Measurements from ENCODE around the gene PTPRG. TPM values are rescaled to one million over a fixed set of nuclear protein-coding genes. Genes with fewer than 3 reads are reported as not detected.

Gene PTPRG
- total RNA-seq, 2 experiments from 2014 or later: 0.13 to 0.70 TPM

- POLR2A ChIA-PET: no interaction called here
These were observed 485.0 kb downstream of the PTPRG start for GRCh38 chr3:62046326-62046725.

GRCh38 chr3:62048577-62048976 lies 487.2 kb downstream of the PTPRG start:
- Histone ChIP-seq H3K4me1 (ENCODE audit: insufficient read depth, low read length, poor library complexity, severe bottlenecking) (no peaks in the 10 kb centered on the region), H4K20me1 (ENCODE audit: insufficient read depth, low read length) (no peaks in the 10 kb centered on the region), H3K9me3 (ENCODE audit: low read length) (no peaks in the 10 kb centered on the region), H3K9me2 (ENCODE audit: insufficient read depth, low read length) (no peaks in the 10 kb centered on the region), H3K36me3 (ENCODE audit: insufficient read depth, low read length) (no peaks in the 10 kb centered on the region), H3K4me3 (ENCODE audit: low read depth, low read length, poor library complexity, severe bottlenecking) (no peak overlapping the region), H3K27ac (ENCODE audit: low read depth, low read length, poor library complexity, severe bottlenecking) (no peak overlapping the region), H2AFZ (ENCODE audit: low read length) (no peak overlapping the region), H3K4me2 (ENCODE audit: low read length) (no peak overlapping the region), H3K79me2 (ENCODE audit: insufficient read depth, low read depth, low read length) (no peaks in the 10 kb centered on the region)
- no TSS peak for BruUV-seq (replicated peaks)
- intact Hi-C loops (cut with micrococcal nuclease; ENCODE audit: unreplicated experiment): no loop called here
- POLR2A ChIA-PET: no interaction called here
- CTCF ChIA-PET (ENCODE audit: unreplicated experiment): no interaction called here
- no peak for TF ChIP-seq EZH2phosphoT487 (IDR thresholded peaks at IDR 0.05; ENCODE audit: borderline replicate concordance, low read depth, low read length)
- no peak for TF ChIP-seq CTCF (conservative IDR thresholded peaks at IDR 0.05; ENCODE audit: low read length)
- DNase-seq (ENCODE audit: low spot score): no peak

More at GRCh38 chr3:62046326-62046725, 485.0 kb downstream of the PTPRG start:
- no peak overlapping the region for H3K4me3 ChIP-seq (ENCODE audit: low read depth, low read length, poor library complexity, severe bottlenecking)
- no peaks in the 10 kb centered on the region for H4K20me1 ChIP-seq (ENCODE audit: insufficient read depth, low read length)
- H3K9me3 ChIP-seq (ENCODE audit: low read length): no peaks in the 10 kb centered on the region
- H3K27ac ChIP-seq (ENCODE audit: low read depth, low read length, poor library complexity, severe bottlenecking): no peak overlapping the region
- H3K9me2 ChIP-seq (ENCODE audit: insufficient read depth, low read length): no peaks in the 10 kb centered on the region
- H3K36me3 ChIP-seq (ENCODE audit: insufficient read depth, low read length): no peaks in the 10 kb centered on the region
- TF ChIP-seq EZH2phosphoT487 (IDR thresholded peaks at IDR 0.05; ENCODE audit: borderline replicate concordance, low read depth, low read length) (no peak), CTCF (conservative IDR thresholded peaks at IDR 0.05; ENCODE audit: low read length) (no peak)
- intact Hi-C loops (cut with micrococcal nuclease; ENCODE audit: unreplicated experiment): no loop called here
- no TSS peak for BruUV-seq (replicated peaks)
- H3K79me2 ChIP-seq (ENCODE audit: insufficient read depth, low read depth, low read length): no peaks in the 10 kb centered on the region
- CTCF ChIA-PET (ENCODE audit: unreplicated experiment): no interaction called here
- H3K4me1 ChIP-seq (ENCODE audit: insufficient read depth, low read length, poor library complexity, severe bottlenecking): no peaks in the 10 kb centered on the region
- H2AFZ ChIP-seq (ENCODE audit: low read length): no peak overlapping the region
- H3K4me2 ChIP-seq (ENCODE audit: low read length): no peak overlapping the region
- DNase-seq (ENCODE audit: low spot score): no peak

- Histone ChIP-seq H3K4me1 (ENCODE audit: insufficient read depth, low read length, poor library complexity, severe bottlenecking) (no peaks in the 10 kb centered on the region), H3K27ac (ENCODE audit: low read depth, low read length, poor library complexity, severe bottlenecking) (no peak overlapping the region), H3K9me3 (ENCODE audit: low read length) (no peaks in the 10 kb centered on the region), H3K36me3 (ENCODE audit: insufficient read depth, low read length) (no peaks in the 10 kb centered on the region), H2AFZ (ENCODE audit: low read length) (no peak overlapping the region), H3K4me2 (ENCODE audit: low read length) (no peak overlapping the region), H3K79me2 (ENCODE audit: insufficient read depth, low read depth, low read length) (no peaks in the 10 kb centered on the region), H3K4me3 (ENCODE audit: low read depth, low read length, poor library complexity, severe bottlenecking) (no peak overlapping the region), H3K9me2 (ENCODE audit: insufficient read depth, low read length) (no peaks in the 10 kb centered on the region), H4K20me1 (ENCODE audit: insufficient read depth, low read length) (no peaks in the 10 kb centered on the region)
- intact Hi-C loops (cut with micrococcal nuclease; ENCODE audit: unreplicated experiment): no loop called here
- ChIA-PET CTCF (ENCODE audit: unreplicated experiment) (no interaction called here), POLR2A (no interaction called here)
- no TSS peak for BruUV-seq (replicated peaks)
- TF ChIP-seq CTCF (conservative IDR thresholded peaks at IDR 0.05; ENCODE audit: low read length): no peak
- TF ChIP-seq EZH2phosphoT487 (IDR thresholded peaks at IDR 0.05; ENCODE audit: borderline replicate concordance, low read depth, low read length): no peak
- no peak for DNase-seq (ENCODE audit: low spot score)
These were observed 487.7 kb downstream of the PTPRG start for GRCh38 chr3:62049033-62049432.
